ENCODE data around the gene IFNAR1.

- TF ChIP-seq, protein P1, sequence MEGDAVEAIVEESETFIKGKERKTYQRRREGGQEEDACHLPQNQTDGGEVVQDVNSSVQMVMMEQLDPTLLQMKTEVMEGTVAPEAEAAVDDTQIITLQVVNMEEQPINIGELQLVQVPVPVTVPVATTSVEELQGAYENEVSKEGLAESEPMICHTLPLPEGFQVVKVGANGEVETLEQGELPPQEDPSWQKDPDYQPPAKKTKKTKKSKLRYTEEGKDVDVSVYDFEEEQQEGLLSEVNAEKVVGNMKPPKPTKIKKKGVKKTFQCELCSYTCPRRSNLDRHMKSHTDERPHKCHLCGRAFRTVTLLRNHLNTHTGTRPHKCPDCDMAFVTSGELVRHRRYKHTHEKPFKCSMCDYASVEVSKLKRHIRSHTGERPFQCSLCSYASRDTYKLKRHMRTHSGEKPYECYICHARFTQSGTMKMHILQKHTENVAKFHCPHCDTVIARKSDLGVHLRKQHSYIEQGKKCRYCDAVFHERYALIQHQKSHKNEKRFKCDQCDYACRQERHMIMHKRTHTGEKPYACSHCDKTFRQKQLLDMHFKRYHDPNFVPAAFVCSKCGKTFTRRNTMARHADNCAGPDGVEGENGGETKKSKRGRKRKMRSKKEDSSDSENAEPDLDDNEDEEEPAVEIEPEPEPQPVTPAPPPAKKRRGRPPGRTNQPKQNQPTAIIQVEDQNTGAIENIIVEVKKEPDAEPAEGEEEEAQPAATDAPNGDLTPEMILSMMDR (conservative IDR thresholded peaks at IDR 0.05; ENCODE audit: low read length): no peak
- no peak for TF ChIP-seq EZH2phosphoT487 (IDR thresholded peaks at IDR 0.05; ENCODE audit: borderline replicate concordance, low read depth, low read length)
These were observed 23.9 kb downstream of the IFNAR1 start for GRCh38 chr21:33348706-33349105.
